ENCODE results near the gene RIPOR2. TPM values are rescaled to one million over a fixed set of nuclear protein-coding genes. Genes with fewer than 3 reads are reported as not detected.

Gene RIPOR2
- total RNA-seq (ENCODE audit: insufficient read depth, low replicate concordance): 5.3 TPM

GRCh38 chr6:24935366-24936152 lies at the start of gene RIPOR2:
RIPOR2 (minus strand) TSS chr6:24935960; CDS start chr6:24935898, 62 bp downstream.
- DNase-seq (ENCODE audit: low spot score): no peak

- DNase-seq (ENCODE audit: low spot score): no peak
Observed at GRCh38 chr6:24985323-24985722, 49.6 kb upstream of the RIPOR2 start.

- no peak for DNase-seq (ENCODE audit: low spot score)
Observed at GRCh38 chr6:24982231-24982630, 46.5 kb upstream of the RIPOR2 start.

- peak; percentile 17 for DNase-seq (ENCODE audit: low spot score)
Observed at GRCh38 chr6:24981386-24981760, 45.6 kb upstream of the RIPOR2 start.

- peak; percentile 60 for DNase-seq (ENCODE audit: low spot score)
Observed at GRCh38 chr6:24980507-24981385, 45.0 kb upstream of the RIPOR2 start.

GRCh38 chr6:24979176-24979575 lies 43.4 kb upstream of the RIPOR2 start:
- DNase-seq (ENCODE audit: low spot score): no peak

- DNase-seq (ENCODE audit: low spot score): no peak
Observed at GRCh38 chr6:24974182-24975171, 38.7 kb upstream of the RIPOR2 start.

- DNase-seq (ENCODE audit: low spot score): no peak
Observed at GRCh38 chr6:24972311-24972958, 36.7 kb upstream of the RIPOR2 start.

GRCh38 chr6:24971067-24971466 lies 35.3 kb upstream of the RIPOR2 start:
- no peak for DNase-seq (ENCODE audit: low spot score)

- DNase-seq (ENCODE audit: low spot score): no peak
Observed at GRCh38 chr6:24969343-24969860, 33.6 kb upstream of the RIPOR2 start.

- no peak for DNase-seq (ENCODE audit: low spot score)
Observed at GRCh38 chr6:24968783-24969182, 33.0 kb upstream of the RIPOR2 start.

GRCh38 chr6:24967211-24967610 lies 31.5 kb upstream of the RIPOR2 start:
- DNase-seq (ENCODE audit: low spot score): no peak

- no peak for DNase-seq (ENCODE audit: low spot score)
Observed at GRCh38 chr6:24966381-24966780, 30.6 kb upstream of the RIPOR2 start.

- no peak for DNase-seq (ENCODE audit: low spot score)
Observed at GRCh38 chr6:24963887-24964570, 28.3 kb upstream of the RIPOR2 start.

GRCh38 chr6:24963339-24963738 lies 27.6 kb upstream of the RIPOR2 start:
- DNase-seq (ENCODE audit: low spot score): no peak

- DNase-seq (ENCODE audit: low spot score): no peak
Observed at GRCh38 chr6:24961852-24962251, 26.1 kb upstream of the RIPOR2 start.

- DNase-seq (ENCODE audit: low spot score): peak; percentile 21
Observed at GRCh38 chr6:24960991-24961475, 25.3 kb upstream of the RIPOR2 start.

GRCh38 chr6:24959319-24959718 lies 23.6 kb upstream of the RIPOR2 start:
- DNase-seq (ENCODE audit: low spot score): no peak

GRCh38 chr6:24957199-24957598 lies 21.4 kb upstream of the RIPOR2 start:
- no peak for DNase-seq (ENCODE audit: low spot score)

GRCh38 chr6:24953726-24954125 lies 18.0 kb upstream of the RIPOR2 start:
- DNase-seq (ENCODE audit: low spot score): no peak

Measured in umbilical cord (tissue), 2 donors.